GM19468 (cell line): ENCODE measurements around the gene PLEKHG2.

Experiments
- ATAC-seq: cut with Tn5 transposase; IDR thresholded peaks from one replicate; pipeline ENCODE4 v1.9.1; 2021; ENCODE audit warnings: mild to moderate bottlenecking, moderate library complexity, moderate number of reproducible peaks; ENCODE audit not compliant: unreplicated experiment; ENCODE audit errors: extremely low read depth

Gene PLEKHG2

DNA sequence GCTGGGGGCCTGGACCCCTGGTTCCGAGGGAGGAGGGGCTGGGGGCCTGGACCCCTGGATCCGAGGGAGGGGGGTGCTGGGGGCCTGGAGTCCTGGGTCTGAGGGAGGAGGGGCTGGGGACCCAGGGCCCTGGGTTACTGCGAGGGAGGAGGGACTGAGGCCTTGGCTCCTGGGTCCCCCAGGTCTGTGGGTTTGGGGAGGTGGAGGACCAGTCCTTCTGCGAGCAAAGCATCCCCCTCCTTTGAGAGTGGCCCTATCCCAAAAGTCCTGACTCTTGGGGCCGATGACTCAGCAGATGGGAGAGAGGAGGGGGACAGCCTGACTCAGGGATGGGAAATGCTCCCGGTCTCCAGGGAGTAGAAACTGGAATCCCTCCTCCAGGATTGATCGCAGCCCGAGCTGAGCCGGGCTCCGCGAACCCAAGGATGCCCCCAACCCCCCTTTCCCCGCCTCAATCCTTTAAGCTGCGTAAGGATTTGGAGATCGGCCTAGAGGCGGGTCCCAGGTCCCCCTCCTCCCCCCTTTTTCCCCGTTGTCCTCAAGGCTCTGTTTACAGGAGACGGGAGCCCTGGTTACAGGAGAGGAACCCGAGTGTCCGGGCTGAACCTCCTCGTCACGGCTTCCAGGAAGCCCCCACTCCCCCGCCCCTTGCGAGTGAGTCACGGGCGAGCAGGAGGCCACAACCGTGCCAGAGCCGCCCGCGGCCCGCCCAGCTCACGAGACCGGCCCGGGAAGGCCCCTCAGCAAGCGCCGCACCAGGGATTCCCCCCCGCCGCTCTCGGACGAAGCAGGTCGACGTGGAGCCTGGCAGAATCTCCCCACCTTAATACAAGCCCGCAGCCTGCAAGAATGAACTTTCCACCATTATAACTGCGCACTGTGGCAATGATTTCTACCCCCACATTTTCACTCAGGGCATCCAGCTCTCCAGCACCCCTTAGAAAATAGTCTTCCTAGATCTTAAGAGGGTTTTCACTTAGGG, 8.8 kb upstream of the PLEKHG2 start:
- ATAC-seq, result no peak

DNA sequence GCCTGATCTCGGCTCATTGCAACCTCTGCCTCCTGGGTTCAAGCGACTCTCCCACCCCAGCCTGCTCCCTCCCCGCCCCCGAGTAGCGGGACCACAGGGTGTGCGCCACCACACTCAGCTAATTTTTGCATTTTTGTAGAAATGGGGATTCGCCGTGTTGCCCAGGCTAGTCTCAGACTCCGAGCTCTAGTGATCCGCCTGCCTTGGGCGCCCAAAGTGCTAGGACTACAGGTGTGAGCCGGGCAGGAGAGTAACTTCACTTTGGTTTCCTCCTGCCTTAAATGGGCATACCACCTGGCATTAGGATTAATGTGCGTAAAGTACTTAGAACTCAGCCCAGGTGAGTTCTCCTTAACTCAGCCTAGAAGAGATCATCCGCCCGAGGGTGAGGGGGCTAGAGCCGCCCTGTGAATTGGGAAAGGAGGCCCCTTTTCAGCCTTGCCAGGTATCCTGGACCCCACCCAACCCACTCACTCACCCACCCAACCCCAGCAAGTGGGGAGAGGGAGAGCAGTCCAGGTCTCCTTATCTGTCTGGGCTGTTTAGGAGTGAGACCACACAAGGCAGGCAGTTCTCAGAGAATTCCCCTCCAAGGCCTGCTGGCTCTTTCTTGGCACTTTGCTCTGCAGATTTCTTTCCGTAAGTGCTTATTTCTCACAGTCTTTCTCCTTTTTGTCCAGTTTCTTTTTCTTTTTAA, 7.1 kb upstream of the PLEKHG2 start:
- ATAC-seq, result no peak

- no peak for ATAC-seq
These were observed 6.4 kb upstream of the PLEKHG2 start for GRCh38 chr19:39405958-39406655.

GRCh38 chr19:39406656-39407409, 5.6 kb upstream of the PLEKHG2 start, which contains the start of gene ZFP36:
TSS of gene ZFP36 (plus strand) at chr19:39406847. CDS start at chr19:39406905, 58 bp downstream.
- peak; percentile 7 for ATAC-seq

DNA sequence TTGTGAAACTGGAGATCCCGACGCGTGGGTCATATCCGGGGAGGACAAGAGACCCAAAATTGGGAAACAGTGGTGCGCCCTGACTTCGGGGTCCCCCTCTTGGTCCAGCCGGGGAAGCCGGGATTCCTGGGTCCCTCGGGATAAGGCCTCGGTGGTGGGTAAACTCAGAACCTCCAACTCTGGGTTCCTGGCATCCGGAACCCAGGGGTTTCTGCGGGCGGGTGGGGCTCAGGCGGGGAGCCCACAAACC, 5.1 kb upstream of the PLEKHG2 start:
- ATAC-seq, result no peak

GRCh38 chr19:39407660-39408391, 4.6 kb upstream of the PLEKHG2 start:
- ATAC-seq, result no peak

DNA sequence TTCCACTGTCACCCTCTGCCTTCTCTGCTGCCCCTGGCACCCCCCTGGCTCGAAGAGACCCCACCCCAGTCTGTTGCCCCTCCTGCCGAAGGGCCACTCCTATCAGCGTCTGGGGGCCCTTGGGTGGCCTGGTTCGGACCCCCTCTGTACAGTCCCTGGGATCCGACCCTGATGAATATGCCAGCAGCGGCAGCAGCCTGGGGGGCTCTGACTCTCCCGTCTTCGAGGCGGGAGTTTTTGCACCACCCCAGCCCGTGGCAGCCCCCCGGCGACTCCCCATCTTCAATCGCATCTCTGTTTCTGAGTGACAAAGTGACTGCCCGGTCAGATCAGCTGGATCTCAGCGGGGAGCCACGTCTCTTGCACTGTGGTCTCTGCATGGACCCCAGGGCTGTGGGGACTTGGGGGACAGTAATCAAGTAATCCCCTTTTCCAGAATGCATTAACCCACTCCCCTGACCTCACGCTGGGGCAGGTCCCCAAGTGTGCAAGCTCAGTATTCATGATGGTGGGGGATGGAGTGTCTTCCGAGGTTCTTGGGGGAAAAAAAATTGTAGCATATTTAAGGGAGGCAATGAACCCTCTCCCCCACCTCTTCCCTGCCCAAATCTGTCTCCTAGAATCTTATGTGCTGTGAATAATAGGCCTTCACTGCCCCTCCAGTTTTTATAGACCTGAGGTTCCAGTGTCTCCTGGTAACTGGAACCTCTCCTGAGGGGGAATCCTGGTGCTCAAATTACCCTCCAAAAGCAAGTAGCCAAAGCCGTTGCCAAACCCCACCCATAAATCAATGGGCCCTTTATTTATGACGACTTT, 3.9 kb upstream of the PLEKHG2 start:
- no peak for ATAC-seq

- ATAC-seq, result no peak
These were observed 3.1 kb upstream of the PLEKHG2 start for GRCh38 chr19:39409208-39410016.

DNA sequence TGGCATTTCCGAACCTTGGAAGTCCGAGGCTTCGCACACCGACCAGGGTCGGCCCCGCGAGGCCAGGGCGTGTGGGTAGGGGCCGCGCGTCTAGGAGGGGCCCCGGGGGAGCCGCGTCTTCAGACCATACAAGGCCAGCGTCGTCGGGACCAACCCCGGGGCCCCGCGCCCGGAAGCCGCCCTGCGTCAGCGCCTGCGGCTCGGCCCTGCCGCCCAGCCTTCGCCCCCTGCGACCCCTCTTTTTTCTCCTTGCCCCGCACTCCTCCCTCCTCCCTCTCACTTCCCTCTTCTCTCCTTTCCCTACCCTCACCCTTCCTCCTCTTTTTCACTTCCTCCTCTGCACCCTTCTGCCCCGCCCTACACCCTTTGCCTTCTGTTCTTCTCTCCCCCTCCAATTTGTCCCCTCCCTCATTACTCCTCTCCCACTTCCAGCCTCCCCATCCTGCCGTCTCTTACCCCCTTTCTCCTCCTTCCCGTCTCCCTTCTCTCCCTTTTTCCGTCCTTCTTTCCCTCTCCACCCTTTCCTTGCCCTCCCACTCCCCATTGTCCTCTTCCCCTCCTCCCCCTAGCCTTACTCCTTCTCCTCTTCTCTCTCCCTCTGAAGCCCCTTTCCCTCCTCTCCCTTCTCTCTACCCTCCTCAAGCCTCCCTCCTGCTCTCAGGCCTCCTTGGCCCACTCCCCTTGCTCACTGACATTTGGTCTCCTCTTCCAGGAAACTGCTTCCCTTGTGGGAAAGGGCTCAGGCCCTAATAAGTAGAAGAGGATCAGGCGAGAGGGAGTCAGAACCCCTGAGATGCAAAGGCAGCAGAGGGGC, 2.2 kb upstream of the PLEKHG2 start:
- no peak for ATAC-seq

DNA sequence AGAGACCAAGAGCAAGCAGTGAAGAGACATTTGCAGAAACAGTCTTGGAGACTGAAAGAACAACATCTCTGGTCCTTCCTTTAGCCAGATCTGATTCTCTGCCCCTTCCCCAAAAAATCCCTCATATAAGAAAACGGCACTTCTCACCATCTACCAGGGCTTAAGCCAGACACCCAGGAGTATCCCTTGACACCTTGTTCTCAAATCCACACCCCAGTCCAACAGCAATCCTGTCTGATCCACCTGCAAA, 1.7 kb upstream of the PLEKHG2 start:
- no peak for ATAC-seq

- ATAC-seq, result no peak
These were observed 1.2 kb upstream of the PLEKHG2 start for GRCh38 chr19:39411081-39411831.

- no peak for ATAC-seq
These were observed 703 bp upstream of the PLEKHG2 start for GRCh38 chr19:39411832-39412099.

- ATAC-seq, result no peak
These were observed 400 bp downstream of the PLEKHG2 start for GRCh38 chr19:39412867-39413271.

- no peak for ATAC-seq
These were observed 922 bp downstream of the PLEKHG2 start for GRCh38 chr19:39413272-39413910.

- ATAC-seq, result no peak
These were observed 1.6 kb downstream of the PLEKHG2 start for GRCh38 chr19:39413911-39414608.
